ENCODE measurements around the gene RGS7. TPM values are rescaled to one million over a fixed set of nuclear protein-coding genes. Genes with fewer than 3 reads are reported as not detected.

The RGS7 gene
- polyA plus RNA-seq, 1 donor (not counting 4 experiments of a cell fraction or from before 2014, with no cell fraction given) = not detected

GRCh38 chr1:241330619-241331327 lies 26.2 kb downstream of the RGS7 start:
- no peak overlapping the region for H2AFZ ChIP-seq (ENCODE audit: control insufficient read depth, low read length)
- no peaks in the 10 kb centered on the region for H3K9me3 ChIP-seq (ENCODE audit: control insufficient read depth, low read depth, low read length)
- H3K9me1 ChIP-seq (ENCODE audit: control insufficient read depth, extremely low read depth, insufficient read depth, low read length) = no peaks in the 10 kb centered on the region
- no peak overlapping the region for H3K27ac ChIP-seq (ENCODE audit: control insufficient read depth, insufficient read depth, low read length)
- no peak overlapping the region for H3K9ac ChIP-seq (ENCODE audit: control insufficient read depth, extremely low read depth, insufficient read depth, low read length)
- H3K4me2 ChIP-seq (ENCODE audit: control insufficient read depth, extremely low read depth, insufficient read depth, low read depth, low read length) = no peak overlapping the region
- no peaks in the 10 kb centered on the region for H3K79me2 ChIP-seq (ENCODE audit: control insufficient read depth, insufficient read depth, low read length)
- TF ChIP-seq EZH2 (IDR thresholded peaks at IDR 0.05; ENCODE audit: low read length) (no peak), CTCF (optimal IDR thresholded peaks at IDR 0.05 in 1 of 3, IDR thresholded peaks at IDR 0.05 in 1 of 3, conservative IDR thresholded peaks at IDR 0.05 in 1 of 3; ENCODE audit: extremely low read depth in 1 of 3, insufficient read depth in 2 of 3, low read length in 3 of 3) (no peak)
- no peak overlapping the region for H3K4me3 ChIP-seq (ENCODE audit: control insufficient read depth in 2 of 3, extremely low read depth in 1 of 3, insufficient read depth in 2 of 3, low read depth in 1 of 3, low read length in 3 of 3)
- no peaks in the 10 kb centered on the region for H3K36me3 ChIP-seq (ENCODE audit: control insufficient read depth in 2 of 2, extremely low read depth in 1 of 2, insufficient read depth in 2 of 2, low read length in 2 of 2)
- dilution Hi-C loops (cut with MboI; ENCODE audit: extremely low pct_ligation_motif_present, low sequenced_read_pairs) = no loop called here
- H3K4me1 ChIP-seq (ENCODE audit: control insufficient read depth, extremely low read depth, insufficient read depth, low read length) = no peaks in the 10 kb centered on the region
- DNase-seq (ENCODE audit: low read depth, low spot score) = no peak
- H4K20me1 ChIP-seq (ENCODE audit: control insufficient read depth, extremely low read depth, insufficient read depth, low read length) = no peaks in the 10 kb centered on the region
- FAIRE-seq = no peak
- no peaks in the 10 kb centered on the region for H3K27me3 ChIP-seq (ENCODE audit: control insufficient read depth, extremely low read depth, insufficient read depth, low read length)

GRCh38 chr1:241325456-241325855 lies 31.5 kb downstream of the RGS7 start:
- Histone ChIP-seq H4K20me1 (ENCODE audit: control insufficient read depth, extremely low read depth, insufficient read depth, low read length) (no peaks in the 10 kb centered on the region), H3K79me2 (ENCODE audit: control insufficient read depth, insufficient read depth, low read length) (no peaks in the 10 kb centered on the region), H3K9me3 (ENCODE audit: control insufficient read depth, low read depth, low read length) (no peaks in the 10 kb centered on the region), H3K4me1 (ENCODE audit: control insufficient read depth, extremely low read depth, insufficient read depth, low read length) (no peaks in the 10 kb centered on the region), H3K27me3 (ENCODE audit: control insufficient read depth, extremely low read depth, insufficient read depth, low read length) (no peaks in the 10 kb centered on the region), H3K4me2 (ENCODE audit: control insufficient read depth, extremely low read depth, insufficient read depth, low read depth, low read length) (no peak overlapping the region), H3K9ac (ENCODE audit: control insufficient read depth, extremely low read depth, insufficient read depth, low read length) (no peak overlapping the region), H3K27ac (ENCODE audit: control insufficient read depth, insufficient read depth, low read length) (no peak overlapping the region), H2AFZ (ENCODE audit: control insufficient read depth, low read length) (no peak overlapping the region), H3K4me3 (ENCODE audit: control insufficient read depth in 2 of 3, extremely low read depth in 1 of 3, insufficient read depth in 2 of 3, low read depth in 1 of 3, low read length in 3 of 3) (no peak overlapping the region), H3K9me1 (ENCODE audit: control insufficient read depth, extremely low read depth, insufficient read depth, low read length) (no peaks in the 10 kb centered on the region), H3K36me3 (ENCODE audit: control insufficient read depth in 2 of 2, extremely low read depth in 1 of 2, insufficient read depth in 2 of 2, low read length in 2 of 2) (no peaks in the 10 kb centered on the region)
- no peak for TF ChIP-seq CTCF (optimal IDR thresholded peaks at IDR 0.05 in 1 of 3, IDR thresholded peaks at IDR 0.05 in 1 of 3, conservative IDR thresholded peaks at IDR 0.05 in 1 of 3; ENCODE audit: extremely low read depth in 1 of 3, insufficient read depth in 2 of 3, low read length in 3 of 3)
- no peak for TF ChIP-seq EZH2 (IDR thresholded peaks at IDR 0.05; ENCODE audit: low read length)
- dilution Hi-C loops (cut with MboI; ENCODE audit: extremely low pct_ligation_motif_present, low sequenced_read_pairs) = no loop called here
- DNase-seq (ENCODE audit: low read depth, low spot score) (no peak), FAIRE-seq (no peak)

Measured in keratinocyte (primary cell).